T-helper 1 cell treated with Interleukin-12 subunit alpha and Interleukin-12 subunit beta and Interleukin-4 antibody, amounts not matched to agents 30 ng/mL and 1 ng/mL, for 36 hours (primary cell): ENCODE results near the gene TEX48. TPM values are rescaled to one million over a fixed set of nuclear protein-coding genes. Genes with fewer than 3 reads are reported as not detected.

Source experiments
- intact Hi-C: fragments of 100-400 bp; cut with micrococcal nuclease; formaldehyde crosslinking; loops from one replicate; pipeline ENCODE4 v1.15.1; 2024
- total RNA-seq: library from RNA; stranded (reverse); gene quantifications from 2 replicates; pipeline ENCODE4 v1.2.3, GENCODE V29; 2022

TEX48 gene, protein sequence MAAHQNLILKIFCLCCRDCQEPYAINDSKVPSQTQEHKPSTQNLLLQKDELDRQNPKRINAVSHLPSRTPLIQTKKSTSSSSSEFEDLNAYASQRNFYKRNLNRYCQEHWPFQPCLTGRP
- total RNA-seq, result 0.91 and 1.1 TPM in 2 replicates

DNA sequence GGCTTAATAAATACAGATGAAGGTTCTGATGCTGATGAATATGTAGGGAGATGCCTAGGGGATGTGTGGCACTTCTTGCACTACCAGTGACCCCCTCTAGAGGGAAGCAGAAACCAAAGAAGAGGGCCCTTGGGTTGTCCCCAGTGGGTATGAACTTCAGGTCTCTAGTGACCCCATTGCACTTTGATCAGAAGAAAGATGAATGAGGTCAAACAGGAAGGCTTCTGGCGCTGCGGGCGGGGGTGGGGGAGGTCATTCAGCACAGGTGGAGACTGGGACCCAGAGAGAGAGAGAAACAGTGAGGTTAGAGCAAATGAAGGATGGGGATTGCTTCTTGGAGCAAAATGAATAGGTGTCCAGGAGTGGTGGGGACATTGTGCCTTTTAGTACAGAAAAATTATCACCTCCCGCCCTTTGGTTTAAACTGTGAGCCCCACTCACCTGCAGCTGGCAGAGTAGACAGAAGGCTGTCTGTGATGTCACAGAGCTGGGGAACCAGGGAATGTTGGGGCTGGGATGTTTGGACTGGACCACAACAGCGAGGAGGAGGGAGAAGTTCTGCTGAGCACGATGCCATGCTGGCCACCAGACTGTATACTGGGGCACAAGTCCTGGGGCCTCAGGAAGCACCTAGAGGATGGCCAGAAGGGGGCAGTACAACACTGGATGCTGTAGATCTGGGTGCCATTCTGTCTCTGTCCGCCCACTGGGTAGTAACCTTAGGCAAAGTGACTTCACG is at the start of gene TEX48:
Gene TEX48 (minus strand): TSS at position 599 of the 739 bp plus-strand sequence. CDS start 10,469 bp downstream, outside the sequence.
- intact Hi-C loops, result loop anchor here (1.0 to 5.0 kb wide), 13 partner anchors 15 to 461 kb away; partner anchors contain the start of gene TNFSF15

DNA sequence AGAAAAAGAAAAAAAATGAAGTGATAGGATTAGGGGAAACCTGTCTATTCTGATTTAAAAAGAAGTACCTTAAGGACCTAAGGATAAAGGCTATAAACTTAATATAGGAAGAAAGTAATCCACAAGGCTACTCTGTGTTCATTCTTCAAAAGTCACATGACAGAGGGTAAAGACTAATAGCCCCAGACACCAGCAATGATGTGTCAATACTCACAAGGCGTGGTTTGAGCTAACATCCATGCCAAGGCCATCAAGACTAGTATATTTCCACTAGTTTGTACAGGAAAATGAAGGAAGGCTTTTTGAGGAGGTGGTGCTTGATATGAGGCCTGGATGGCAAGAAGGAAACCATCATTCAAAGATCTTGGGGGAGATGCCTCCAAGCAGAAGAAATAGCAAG is 49.7 kb upstream of the TEX48 start:
- intact Hi-C loops, result no loop called here

DNA sequence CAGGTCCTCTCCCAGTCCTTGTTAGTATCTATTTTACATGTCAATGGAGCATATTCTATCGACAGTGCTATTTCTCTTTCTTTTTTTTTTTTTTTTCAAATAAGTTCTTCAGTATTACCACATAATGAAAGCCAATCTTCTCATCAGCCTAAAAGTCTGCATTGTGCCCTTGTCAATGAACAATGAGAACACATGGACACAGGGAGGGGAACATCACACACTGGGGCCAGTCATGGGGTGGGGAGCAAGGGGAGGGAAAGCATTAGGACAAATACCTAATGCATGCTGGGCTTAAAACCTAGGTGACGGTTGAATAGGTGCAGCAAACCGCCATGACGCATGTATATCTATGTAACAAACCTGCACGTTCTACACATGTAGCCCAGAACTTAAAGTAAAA is 47.7 kb upstream of the TEX48 start:
- intact Hi-C loops, result no loop called here

DNA sequence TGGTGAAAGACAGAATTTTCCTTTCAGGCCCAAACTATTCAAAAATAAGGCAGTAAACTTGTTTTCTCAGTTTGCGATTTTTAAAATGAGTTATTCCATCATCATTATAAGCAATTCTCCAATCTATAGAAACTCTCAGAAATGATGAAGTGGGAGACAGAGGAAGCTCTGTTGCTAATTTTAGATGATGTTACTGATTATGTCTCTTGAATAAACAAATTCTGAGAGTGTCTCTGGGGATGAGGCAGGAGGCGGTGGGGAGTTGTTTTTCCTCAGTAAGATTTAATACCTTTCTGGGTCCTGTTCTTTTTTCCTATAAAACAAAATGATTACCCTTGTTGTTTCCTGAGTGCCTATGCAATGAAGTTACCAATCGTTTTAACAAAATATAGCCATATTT is 43.9 kb upstream of the TEX48 start:
- intact Hi-C loops, result no loop called here

DNA sequence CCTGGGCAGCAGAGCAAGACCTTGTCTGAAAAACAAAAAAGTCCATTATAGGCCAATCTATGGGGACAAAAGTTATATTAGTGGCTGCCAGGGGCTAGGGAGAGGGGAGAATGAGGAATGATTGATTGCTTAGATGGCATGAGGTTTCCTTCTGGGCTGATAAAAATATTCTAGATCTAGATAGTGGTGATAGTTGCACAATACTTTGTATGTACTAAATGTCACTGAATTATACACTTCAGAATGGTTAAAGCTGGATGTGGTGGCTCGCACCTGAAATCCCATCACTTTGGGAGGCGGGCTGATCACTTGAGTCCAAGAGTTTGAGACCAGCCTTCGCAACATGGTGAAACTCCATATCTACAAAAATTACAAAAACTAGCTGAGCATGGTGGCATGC is 42.8 kb upstream of the TEX48 start:
- intact Hi-C loops, result no loop called here

DNA sequence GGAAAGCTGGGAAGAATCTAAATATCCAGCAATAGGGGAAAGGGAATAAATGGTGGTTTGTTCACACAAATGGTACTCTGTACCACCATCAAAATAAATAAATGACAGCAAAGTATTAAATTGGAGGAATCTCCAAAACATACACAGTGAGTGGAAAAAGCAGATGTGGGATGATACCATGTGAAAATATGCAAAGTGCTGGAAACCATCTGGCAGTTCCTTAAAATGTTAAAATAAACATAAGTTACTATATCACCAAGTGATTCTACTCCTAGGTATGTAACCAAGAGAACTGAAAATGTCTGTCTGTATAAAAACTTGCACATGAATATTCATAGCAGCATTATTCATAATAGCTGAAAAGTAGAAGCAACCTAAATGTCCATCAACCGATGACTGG is 41.9 kb upstream of the TEX48 start:
- intact Hi-C loops, result no loop called here

DNA sequence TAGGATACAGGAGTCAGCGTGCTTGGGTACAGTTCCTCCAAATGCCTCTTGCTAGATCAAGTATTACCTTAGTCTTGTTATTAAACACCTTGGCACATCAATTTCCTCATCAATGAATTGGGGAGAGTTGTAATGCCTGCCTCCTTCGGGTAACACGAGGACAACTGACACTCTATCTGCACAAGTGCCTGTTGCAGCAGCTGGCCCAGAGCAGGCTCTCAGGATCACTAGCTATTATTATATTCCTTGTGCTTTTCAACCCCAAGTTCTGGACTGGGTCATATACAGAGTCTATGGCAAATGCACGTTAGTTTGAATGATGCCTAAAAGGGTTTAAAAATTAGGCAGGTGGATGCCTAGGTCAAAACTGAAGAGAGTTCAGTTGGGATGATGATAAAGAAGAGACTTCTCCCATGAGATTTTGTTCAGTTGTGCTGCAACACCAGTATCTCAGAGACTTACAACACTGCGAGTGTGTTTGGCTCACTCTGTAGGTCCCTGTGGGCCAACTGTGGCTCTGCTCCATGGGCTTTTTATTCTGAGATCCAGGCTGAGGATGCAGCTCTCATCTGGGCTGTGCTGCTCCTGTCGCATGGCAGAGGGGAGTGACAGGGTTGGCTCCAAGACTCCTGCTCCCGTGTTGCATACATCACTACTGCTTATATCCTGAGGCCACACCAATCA is 41.1 kb upstream of the TEX48 start:
- intact Hi-C loops, result no loop called here

DNA sequence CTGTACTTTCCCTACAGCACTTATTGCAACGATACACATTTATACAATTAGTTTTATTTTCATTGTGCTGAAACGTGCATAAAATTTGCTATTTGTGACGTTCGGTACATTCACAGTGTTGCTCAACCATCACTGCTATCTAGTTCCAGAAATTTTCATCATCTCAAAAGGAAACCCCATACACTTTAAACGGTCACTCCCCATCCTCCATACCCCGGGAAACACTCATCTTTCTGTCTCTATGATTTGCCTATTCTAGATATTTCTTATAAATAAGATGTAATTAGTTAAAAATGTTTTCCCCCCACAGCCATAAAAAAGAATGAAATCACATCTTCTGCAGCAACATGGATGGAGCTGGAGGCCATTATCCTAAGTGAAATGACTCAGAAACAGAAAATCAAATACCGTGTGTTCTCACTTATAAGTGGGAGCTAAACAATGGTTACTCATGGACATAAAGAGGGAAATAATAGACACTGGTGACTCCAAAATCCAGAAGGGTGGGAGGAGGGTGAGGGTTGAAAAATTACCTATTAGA is 40.2 kb upstream of the TEX48 start:
- intact Hi-C loops, result no loop called here

DNA sequence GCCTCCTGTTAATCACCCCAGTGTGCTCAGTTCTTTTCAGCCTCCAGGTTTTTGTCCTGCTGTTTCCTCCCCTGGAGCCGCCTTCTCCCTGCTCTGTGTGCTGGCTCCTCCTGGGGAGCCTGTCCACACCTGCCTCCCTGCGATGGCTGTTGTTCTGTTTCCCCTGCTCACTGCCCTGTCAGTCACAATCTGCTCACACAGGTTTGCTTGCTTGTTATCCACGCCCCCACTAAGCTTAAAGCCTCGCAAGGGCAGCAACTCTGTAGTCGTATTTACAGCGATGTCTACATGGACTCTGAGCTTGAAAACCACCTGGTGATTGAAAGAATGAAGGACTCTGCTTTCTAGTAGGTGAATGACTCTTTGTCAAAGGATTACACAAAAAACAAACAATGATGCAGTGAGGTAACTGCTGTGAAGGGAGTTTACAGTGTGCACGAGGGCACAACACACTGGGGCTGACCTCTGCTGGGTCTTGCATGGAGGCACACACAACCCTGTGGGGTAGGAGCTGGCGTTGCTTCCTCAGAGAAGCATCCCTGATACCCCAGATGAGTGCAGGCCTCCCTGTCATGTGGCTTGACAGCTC is 39.6 kb upstream of the TEX48 start:
- intact Hi-C loops, result no loop called here

DNA sequence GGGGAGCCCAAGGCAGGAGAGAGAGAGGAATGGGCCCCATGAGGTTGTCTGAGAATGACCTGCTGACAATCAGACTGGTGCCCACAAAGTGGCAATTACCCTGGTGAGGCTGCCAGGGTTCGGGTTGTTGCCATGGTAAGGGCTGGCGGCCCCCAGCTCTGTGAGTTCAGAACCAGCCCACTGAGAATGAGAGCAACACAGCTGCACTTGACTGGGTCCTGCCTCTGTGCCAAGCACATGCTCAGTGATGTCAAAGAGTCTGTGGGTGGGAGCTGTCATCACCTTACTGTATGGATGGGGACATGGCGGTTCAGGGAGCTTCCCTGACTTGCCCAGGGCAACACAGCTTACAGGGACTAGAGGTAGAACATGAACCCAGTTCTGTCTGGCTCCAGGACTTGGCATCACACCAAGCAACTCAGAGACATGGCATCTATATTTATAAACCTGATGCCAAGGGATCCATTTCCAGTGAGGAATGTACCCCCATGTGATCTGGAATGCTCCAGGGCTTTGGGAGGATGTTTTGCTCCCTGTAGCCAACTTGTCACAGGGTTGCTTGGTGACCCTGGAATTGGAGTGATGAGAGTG is 38.2 kb upstream of the TEX48 start:
- intact Hi-C loops, result no loop called here

DNA sequence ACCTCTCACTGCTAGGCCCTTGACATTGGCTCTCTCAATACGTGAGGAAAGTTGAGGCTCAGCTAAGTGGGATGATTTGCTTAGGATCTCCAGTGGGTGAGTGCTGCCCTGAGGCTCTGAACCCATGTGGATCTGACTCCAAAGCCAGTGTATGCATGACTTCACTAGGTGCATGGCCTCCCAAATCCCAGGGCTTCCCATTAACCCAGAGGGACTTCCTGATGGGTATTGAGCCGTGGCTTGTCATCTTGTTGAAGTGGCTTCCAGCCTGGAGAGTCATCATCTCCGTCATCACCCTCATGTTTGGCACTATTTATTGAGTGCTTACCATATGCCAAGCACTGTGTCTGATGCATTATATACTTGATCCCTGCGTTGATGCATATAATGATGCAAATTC is 37.3 kb upstream of the TEX48 start:
- intact Hi-C loops, result loop anchor here (1.0 to 5.0 kb wide), 12 partner anchors 8 to 295 kb away; partner anchors contain the start of genes TEX48, TNFSF8 and WHRN

DNA sequence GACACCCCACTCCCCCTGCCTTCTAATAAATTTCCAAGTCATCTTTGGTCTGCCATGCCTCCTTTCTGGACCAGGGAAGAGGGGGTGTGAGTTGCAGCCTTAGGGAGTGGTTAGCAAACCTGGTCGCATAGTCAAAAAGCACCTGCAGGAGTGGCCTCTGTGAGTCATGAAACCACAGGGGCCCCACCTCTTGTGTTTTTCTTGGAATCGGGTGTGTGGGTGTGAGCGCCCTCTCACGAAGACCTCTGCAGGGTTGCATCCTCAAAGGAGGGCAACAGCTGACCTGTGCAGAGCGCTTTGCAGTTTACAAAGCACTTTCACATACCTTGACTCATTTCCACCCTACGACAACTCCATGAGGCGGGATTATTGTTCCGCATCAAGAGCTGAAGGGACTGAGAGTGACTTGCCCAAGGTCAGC is 36.8 kb upstream of the TEX48 start:
- intact Hi-C loops, result loop anchor here (1.0 to 5.0 kb wide), 14 partner anchors 8 to 334 kb away; partner anchors contain the start of genes TEX48, TNFSF8 and WHRN

DNA sequence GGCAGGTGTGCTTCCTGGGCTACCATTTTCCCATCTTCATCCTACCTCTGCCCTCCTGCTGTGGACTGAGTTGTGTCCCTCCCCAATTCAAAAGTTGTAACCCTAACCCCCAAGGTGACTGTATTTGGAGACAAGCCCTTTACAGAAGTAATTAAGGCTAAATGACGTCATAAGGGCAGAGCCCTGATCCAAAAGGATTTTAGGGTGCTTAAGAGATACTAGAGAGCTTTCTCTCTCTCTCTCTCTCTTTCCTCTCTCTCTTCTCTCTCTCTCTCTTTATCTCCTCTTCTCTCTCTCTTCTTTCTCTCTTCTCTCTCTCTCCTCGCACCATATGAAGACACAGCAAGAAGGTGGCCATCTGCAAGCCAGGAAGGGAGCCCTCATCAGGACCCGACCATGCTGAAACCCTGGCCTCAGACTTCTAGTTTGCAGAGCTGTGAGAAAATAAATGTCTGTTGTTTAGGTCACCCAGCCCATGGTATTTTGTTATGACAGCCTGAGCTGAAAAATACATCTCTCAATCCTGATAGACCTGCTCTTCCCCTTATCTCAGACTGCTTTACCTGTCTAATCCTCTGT is 36.0 kb upstream of the TEX48 start:
- intact Hi-C loops, result loop anchor here (1.0 to 5.0 kb wide), 4 partner anchors 9 to 333 kb away; partner anchors contain the start of gene WHRN

DNA sequence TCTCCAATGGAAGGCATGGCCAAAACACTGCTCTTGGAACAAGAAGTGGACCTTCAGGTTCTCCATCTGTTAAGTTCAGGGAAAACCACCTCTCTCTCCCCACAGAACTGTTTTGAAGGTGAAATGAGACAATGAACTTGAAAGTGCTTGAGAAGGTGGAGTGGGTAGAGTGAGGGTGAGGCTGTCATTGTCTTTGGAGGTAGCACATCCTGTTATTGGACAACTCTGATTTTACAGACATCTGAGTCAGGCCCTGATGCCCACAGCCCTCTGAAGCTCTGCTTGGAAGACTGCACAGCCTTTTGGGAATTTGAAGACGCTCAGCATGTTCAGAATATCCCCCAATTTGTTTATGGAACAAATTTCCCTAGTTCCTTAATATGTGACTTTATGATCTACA is 27.6 kb upstream of the TEX48 start:
- intact Hi-C loops, result loop anchor here (1.0 kb wide), 1 partner anchor 8 kb away; no protein-coding TSS in a partner anchor

DNA sequence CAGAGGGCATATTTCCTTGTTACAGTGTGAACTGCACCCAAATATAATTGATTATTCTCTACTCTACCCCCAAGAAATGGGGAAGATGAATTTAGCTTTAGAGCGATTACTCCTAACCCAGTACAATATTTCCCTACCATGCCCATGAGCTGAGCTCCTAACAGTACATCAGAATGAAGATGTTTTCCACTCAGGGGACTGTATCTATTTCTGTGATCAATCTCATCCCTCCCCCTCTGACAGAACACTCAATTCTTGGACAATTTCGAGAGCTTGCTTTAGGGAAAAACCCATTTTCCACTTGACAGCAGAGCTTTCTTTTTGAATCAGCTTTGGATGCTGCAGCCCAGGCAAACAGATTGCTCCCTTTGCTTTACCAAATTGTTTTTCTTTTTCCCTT is 24.7 kb upstream of the TEX48 start:
- intact Hi-C loops, result loop anchor here (1.0 kb wide), 1 partner anchor 8 kb away; no protein-coding TSS in a partner anchor

DNA sequence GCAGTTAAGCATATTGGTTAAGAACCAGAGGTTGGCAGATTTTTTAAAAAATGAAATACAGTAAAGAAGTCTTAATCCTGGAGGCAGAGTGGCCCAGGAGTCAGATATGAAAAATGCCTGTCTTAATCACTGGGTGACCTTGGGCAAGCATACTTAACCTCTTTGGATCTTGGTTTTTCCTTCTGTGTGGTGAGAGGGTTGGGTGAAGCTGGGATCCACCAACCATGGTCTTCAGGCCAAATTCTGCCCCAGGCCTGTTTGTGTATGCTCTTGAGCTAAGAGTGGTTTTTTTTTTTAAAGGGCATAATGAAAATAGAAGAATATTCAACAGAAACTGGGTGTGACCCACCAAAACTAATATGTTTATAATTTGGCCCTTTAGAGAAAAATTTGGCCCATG is 20.0 kb upstream of the TEX48 start:
- intact Hi-C loops, result no loop called here

DNA sequence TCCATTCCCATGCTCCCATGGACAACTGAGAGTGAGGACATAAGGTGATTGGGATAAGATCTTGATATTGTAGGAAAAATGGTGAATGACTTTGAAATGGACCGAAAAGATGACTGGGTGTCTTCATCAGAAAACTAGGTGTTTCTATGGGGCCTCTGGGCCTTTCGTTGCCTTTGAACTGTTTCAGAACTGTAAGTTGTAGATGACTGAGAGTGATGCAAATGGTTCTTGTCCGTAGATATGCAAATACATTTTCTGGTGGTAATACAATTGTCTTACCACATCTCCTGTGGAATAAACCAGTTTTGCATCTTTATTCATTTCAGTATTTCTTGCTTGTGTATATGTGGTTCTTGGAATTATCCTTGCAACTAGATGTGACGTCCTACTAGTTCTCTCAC is 16.0 kb upstream of the TEX48 start:
- intact Hi-C loops, result loop anchor here (1.0 to 10.0 kb wide), 11 partner anchors 8 to 1987 kb away; partner anchors contain the start of genes TNFSF8 and TRIM32

DNA sequence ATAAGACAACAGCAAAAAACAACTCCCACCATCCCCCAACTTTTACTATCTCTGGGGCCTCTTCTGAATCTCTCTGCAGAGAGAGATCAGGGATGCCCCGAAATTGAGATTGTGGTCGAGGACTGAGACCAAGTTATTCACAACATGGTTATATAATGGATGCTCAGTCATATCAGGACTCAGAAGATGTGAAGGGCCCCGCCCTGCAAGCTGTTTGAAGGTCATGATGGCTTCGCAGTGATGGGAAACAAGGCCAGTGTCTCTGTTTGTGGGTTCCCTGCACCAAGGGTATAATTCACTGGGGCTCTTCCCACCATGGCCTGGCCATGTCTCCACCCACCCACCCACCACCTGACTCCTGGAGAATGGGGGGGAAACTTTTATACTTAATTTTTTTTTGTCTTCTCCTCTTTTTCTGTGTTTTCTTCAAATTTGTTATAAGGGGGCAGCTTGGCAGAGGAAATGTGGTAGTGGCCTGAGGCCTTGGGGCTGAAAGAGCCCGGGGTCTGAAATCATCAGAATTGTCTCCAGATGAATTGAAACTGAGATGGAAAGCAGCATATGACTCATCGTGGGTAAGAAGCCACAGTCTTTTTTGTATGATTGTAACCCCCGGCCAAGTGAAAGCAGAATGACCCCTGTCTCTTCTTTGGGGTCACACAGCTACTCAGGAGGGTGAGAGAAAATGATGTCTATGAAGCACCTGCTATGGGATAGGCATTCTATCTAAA is 15.0 kb upstream of the TEX48 start:
- intact Hi-C loops, result loop anchor here (1.0 to 10.0 kb wide), 11 partner anchors 10 to 1988 kb away; partner anchors contain the start of genes TEX48, TNFSF8 and TRIM32

DNA sequence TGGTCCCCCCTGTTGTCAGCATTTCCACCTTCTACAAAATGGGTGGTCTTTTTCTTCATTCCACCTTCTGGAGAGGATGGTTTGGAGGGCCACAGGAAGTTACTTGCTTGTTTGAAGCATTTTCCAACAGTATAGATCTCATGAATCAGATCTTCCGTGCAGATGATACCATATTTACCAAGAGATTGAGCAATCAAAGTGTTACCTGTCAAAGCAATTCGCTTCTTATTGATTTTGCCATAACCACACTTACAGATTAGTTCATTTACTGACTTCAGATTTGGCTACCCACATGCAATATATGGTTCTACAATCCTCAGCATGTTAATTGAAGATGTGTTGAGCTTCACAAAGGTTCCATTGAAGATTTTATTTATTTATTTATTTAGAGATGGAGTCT is 14.0 kb upstream of the TEX48 start:
- intact Hi-C loops, result loop anchor here (1.0 to 10.0 kb wide), 4 partner anchors 9 to 1989 kb away; partner anchors contain the start of genes TEX48 and TRIM32
